DOHH2 (cell line): ENCODE results near the gene TSKU.

ENCODE experiments used
- EZH2phosphoT487 ChIP-seq: fragments of 200-600 bp; sonication (generic); IDR thresholded peaks from 2 replicates; pipeline ENCODE4 v1.6.1; 2017; ENCODE audit warnings: borderline replicate concordance, mild to moderate bottlenecking, antibody characterized with exemption, low read length, moderate library complexity, mixed read lengths
- TF ChIP-seq, protein P1 (sequence below): fragments of 200-600 bp; sonication (generic); IDR thresholded peaks from one replicate; pipeline ENCODE4 v1.5.1; 2014; ENCODE audit warnings: antibody characterized with exemption, mild to moderate bottlenecking, low read depth, low read length; ENCODE audit not compliant: poor library complexity, severe bottlenecking

DNA sequence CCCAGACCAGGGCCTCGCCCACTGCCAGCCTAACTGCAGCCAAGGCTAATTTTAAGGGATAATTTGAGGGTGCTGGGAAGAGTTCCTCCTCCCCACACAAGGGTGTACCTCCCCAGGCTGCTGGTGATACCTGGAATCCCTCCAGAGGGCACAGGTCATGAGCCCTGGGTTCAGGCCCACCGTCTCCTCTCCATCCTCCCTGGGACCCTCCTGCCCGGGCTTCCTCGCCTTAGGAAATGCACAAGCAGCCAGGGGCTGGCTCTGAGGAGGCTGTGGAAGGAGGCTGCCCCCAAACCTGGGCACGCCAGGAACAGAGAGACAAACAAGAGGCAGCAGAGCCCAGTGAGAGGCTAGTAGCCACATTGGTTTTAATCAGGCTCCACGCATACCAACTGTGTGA is 16.6 kb upstream of the TSKU start:
- TF ChIP-seq, protein P1, sequence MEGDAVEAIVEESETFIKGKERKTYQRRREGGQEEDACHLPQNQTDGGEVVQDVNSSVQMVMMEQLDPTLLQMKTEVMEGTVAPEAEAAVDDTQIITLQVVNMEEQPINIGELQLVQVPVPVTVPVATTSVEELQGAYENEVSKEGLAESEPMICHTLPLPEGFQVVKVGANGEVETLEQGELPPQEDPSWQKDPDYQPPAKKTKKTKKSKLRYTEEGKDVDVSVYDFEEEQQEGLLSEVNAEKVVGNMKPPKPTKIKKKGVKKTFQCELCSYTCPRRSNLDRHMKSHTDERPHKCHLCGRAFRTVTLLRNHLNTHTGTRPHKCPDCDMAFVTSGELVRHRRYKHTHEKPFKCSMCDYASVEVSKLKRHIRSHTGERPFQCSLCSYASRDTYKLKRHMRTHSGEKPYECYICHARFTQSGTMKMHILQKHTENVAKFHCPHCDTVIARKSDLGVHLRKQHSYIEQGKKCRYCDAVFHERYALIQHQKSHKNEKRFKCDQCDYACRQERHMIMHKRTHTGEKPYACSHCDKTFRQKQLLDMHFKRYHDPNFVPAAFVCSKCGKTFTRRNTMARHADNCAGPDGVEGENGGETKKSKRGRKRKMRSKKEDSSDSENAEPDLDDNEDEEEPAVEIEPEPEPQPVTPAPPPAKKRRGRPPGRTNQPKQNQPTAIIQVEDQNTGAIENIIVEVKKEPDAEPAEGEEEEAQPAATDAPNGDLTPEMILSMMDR = no peak
- no peak for TF ChIP-seq EZH2phosphoT487
